ENCODE results near the gene TSHR.

DNA sequence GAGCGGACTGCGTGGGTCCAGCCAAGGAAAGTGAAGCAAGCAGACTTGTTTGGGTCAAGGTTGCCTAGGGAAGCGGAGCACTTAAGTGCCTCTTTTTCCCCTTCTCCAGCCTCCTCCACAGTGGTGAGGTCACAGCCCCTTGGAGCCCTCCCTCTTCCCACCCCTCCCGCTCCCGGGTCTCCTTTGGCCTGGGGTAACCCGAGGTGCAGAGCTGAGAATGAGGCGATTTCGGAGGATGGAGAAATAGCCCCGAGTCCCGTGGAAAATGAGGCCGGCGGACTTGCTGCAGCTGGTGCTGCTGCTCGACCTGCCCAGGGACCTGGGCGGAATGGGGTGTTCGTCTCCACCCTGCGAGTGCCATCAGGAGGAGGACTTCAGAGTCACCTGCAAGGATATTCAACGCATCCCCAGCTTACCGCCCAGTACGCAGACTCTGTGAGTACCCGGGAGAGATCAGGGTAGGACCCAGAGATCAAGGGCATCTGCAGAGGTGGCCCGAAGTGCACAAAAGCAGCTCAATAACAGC lies at the start of gene TSHR:
- no peak for TF ChIP-seq EP300 (IDR thresholded peaks at IDR 0.05)
- TF ChIP-seq, protein P1, sequence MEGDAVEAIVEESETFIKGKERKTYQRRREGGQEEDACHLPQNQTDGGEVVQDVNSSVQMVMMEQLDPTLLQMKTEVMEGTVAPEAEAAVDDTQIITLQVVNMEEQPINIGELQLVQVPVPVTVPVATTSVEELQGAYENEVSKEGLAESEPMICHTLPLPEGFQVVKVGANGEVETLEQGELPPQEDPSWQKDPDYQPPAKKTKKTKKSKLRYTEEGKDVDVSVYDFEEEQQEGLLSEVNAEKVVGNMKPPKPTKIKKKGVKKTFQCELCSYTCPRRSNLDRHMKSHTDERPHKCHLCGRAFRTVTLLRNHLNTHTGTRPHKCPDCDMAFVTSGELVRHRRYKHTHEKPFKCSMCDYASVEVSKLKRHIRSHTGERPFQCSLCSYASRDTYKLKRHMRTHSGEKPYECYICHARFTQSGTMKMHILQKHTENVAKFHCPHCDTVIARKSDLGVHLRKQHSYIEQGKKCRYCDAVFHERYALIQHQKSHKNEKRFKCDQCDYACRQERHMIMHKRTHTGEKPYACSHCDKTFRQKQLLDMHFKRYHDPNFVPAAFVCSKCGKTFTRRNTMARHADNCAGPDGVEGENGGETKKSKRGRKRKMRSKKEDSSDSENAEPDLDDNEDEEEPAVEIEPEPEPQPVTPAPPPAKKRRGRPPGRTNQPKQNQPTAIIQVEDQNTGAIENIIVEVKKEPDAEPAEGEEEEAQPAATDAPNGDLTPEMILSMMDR (IDR thresholded peaks at IDR 0.05): no peak
- no peak for TF ChIP-seq POLR2A (IDR thresholded peaks at IDR 0.05)
